Inflammatory macrophage (primary cell): ENCODE measurements around the gene CNTD1.
A peak's percentile ranks its signal among the peaks of the same experiment; 100 is the strongest.
"Not testable (repeated sequence)": the region's sequence is repeated elsewhere in the genome, so short reads cannot be mapped to it uniquely, and the experiment has no call there.

Source experiments
- DNase-seq, 2 donors: peaks; one replicate each; pipeline ENCODE4 v3.0.0-alpha.2; 2020 to 2022

CNTD1 gene

DNA sequence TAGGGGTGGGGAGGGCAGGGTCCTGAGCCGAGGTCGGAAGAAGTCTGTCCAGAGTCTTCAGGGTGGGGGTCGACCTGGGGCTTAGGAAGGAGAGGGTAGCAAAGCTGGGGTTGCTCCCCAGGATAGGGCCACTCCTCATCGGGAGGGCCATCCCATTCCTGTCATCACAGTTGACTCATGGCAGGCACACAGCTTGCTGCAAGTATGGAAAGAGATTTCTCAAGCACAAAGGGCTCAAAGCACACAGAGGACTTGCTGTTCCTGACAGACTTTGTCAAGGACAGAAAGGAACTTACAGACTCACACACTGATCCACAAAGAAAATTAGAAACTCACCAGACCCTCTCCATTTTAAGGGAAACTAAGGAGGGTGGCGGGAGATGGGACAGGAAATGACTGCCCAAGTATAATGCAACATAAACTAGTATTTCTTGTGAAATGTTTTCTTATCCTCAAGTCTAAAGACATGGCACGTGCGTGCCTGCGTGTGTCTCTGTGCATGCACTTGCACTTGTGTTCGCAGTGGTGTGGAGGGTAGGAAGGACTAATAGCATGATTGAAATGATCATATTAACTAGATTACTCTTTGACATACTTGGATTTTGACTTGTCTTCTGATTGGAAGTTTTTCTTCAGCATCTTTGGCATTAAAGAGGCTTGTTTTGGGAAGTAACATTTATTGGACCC, 48.1 kb downstream of the CNTD1 start:
- DNase-seq = peak; percentile 77 to 78

DNA sequence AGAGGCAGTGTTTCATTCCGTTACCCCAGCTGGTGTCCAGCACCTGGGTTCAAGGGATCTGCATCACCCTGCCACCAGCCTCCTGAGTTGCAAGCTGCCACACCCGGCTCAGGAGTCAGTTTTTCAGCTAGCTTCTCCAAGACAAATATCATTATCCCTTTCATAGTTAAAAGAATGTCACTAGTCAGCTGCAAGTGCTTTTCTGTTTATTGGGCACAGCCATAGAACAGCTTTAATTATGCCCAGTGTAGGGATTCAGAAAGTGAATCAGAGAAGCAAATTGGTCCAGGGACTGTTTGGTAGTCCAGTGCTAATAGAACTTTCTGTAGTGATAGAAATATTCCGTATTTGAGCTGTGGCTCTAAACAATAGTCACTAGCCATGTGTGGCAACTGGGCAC, 49.4 kb downstream of the CNTD1 start:
- DNase-seq = no peak

DNA sequence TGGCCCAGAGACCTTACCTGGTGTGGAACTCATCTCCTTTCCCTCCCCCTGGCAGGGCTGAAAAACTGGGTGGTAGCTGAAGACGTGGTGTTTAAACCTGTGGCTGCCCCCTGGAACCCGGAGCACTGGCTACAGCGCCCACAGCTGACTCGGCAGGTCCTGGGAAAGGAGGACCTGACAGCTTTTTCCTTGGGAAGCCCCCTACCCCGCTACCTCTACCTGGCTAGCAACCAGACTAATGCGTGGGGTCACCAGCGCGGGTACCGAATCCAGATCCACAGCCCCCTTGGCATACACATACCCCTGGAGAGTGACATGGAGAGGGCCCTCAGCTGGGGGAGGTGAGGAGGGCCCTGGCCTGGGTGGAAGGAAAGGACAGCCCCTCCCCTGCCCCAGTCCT, 50.4 kb downstream of the CNTD1 start:
- DNase-seq = no peak

DNA sequence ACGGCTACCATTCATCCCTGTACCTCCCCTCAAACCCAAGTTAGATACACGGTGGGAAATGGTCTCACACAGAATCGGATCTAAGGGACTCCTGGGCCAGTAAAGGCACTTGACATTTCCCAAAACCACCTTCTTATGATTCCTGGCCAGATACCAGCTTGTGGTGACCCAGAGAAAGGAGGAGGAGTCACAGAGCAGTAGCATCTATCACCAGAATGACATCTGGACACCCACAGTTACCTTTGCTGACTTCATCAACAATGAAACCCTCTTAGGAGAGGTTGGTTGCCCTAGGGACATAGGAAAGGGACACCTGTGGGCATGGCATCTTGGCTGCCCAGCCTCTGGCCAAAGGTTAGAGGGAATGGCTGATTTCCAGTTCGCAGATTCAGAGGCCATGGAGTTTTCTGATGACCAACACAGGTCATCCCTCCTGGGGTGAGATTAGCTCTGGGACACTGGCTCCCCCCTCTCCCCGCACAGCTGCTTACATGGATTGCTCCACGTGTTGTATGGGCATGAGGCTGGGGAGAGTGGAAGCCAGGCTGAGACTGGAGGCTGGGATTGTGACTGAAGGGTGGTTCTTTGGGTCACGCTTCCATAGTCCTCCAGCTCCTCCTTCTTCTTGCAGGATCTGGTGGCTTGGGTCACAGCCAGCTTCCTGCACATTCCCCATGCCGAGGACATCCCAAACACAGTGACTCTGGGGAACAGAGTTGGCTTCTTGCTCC, 51.0 kb downstream of the CNTD1 start:
- no peak for DNase-seq

DNA sequence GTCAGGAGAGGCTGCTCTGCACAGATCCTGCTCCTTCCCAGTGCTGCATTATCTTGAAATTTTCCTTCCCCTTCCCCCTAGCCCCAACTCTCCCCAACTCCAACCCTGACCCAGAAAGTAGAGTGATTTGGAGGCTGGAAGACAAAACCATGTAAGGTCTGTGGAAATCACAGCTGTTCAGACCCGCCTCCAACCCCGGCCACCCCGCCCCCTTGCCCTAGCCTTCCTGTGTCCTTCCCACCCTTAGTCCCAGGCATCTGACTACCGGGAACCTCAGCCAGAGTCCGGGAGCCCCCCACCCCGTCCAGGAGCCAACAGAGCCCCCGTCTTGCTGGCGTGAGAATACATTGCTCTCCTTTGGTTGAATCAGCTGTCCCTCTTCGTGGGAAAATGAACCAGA, 52.3 kb downstream of the CNTD1 start, which contains the start of gene AOC3:
TSS of gene AOC3 (plus strand) at position 246 of the 400 bp plus-strand sequence. CDS start at position 391, 145 bp downstream.
- DNase-seq = no peak

DNA sequence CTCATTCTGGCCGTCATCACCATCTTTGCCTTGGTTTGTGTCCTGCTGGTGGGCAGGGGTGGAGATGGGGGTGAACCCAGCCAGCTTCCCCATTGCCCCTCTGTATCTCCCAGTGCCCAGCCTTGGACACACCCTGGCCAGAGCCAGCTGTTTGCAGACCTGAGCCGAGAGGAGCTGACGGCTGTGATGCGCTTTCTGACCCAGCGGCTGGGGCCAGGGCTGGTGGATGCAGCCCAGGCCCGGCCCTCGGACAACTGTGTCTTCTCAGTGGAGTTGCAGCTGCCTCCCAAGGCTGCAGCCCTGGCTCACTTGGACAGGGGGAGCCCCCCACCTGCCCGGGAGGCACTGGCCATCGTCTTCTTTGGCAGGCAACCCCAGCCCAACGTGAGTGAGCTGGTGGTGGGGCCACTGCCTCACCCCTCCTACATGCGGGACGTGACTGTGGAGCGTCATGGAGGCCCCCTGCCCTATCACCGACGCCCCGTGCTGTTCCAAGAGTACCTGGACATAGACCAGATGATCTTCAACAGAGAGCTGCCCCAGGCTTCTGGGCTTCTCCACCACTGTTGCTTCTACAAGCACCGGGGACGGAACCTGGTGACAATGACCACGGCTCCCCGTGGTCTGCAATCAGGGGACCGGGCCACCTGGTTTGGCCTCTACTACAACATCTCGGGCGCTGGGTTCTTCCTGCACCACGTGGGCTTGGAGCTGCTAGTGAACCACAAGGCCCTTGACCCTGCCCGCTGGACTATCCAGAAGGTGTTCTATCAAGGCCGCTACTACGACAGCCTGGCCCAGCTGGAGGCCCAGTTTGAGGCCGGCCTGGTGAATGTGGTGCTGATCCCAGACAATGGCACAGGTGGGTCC, 52.9 kb downstream of the CNTD1 start:
- not testable (repeated sequence) for DNase-seq

DNA sequence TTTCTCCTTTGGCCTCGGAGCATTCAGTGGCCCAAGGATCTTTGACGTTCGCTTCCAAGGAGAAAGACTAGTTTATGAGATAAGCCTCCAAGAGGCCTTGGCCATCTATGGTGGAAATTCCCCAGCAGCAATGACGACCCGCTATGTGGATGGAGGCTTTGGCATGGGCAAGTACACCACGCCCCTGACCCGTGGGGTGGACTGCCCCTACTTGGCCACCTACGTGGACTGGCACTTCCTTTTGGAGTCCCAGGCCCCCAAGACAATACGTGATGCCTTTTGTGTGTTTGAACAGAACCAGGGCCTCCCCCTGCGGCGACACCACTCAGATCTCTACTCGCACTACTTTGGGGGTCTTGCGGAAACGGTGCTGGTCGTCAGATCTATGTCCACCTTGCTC, 53.7 kb downstream of the CNTD1 start:
- no peak for DNase-seq

DNA sequence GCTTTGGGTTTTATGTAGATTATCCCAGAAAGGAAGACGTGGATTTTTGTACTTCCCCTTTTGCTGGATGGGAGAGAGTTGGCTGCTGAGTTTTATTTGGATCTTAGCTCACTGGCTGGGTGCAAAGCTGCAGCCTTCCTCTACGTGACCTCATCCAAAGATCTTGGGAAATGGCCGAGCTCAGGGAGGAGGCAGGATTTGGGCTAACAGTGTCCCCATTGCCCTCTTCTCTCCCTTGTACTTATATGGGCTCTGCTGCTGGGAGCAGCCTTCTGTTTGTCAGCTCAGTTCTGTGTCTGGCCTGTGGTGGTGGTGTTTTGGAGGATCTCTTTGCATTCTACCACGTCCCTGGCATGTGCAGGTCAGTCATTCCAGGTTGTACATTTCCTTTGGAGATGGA, 54.3 kb downstream of the CNTD1 start:
- DNase-seq = peak; percentile 51 to 54

DNA sequence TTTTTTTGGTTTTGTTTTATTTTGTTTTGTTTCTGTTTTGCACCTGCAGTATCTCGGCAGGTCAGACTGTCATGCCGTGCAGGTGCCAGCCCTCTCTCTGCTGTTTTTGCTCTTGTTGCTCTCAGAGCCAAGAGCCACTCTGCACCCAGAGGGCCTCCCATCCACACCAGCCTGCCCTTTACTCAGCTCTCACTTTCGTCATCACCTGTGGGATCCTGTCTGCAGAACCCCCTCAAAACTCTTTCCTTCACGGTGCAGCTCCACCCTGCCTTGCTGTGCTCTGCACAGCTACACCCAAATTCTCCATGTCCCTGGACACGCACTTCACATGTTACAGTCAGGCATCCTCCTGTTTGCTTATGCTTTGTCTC, 54.9 kb downstream of the CNTD1 start:
- no peak for DNase-seq

DNA sequence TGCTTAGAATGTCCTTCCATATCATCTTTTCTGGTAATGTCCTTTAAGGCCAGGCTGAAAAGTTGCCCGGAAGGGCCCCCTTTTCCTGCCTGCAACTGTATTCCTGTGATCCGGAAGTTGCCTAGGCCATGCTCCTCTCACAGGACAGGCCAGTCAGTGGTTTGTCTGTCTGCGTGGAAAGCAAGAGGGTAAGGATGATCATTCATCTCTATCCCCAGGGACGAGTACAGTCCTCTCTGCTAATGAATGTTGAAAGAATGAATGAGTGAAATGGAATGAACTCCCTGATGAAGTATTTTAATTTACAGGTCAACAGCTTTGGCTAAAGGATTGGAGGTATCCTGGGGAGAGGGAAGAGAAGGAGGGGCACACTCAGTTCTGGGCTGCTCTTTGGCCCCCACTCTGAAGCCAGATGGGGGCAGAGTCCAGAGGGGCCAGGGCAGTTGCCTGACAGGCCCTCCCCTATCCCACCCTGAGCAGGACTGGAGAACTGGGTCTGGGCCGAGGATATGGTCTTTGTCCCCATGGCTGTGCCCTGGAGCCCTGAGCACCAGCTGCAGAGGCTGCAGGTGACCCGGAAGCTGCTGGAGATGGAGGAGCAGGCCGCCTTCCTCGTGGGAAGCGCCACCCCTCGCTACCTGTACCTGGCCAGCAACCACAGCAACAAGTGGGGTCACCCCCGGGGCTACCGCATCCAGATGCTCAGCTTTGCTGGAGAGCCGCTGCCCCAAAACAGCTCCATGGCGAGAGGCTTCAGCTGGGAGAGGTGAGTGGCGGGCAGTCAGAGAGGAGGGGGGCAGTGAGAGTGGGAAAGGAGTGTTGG, 55.5 kb downstream of the CNTD1 start:
- no peak for DNase-seq

DNA sequence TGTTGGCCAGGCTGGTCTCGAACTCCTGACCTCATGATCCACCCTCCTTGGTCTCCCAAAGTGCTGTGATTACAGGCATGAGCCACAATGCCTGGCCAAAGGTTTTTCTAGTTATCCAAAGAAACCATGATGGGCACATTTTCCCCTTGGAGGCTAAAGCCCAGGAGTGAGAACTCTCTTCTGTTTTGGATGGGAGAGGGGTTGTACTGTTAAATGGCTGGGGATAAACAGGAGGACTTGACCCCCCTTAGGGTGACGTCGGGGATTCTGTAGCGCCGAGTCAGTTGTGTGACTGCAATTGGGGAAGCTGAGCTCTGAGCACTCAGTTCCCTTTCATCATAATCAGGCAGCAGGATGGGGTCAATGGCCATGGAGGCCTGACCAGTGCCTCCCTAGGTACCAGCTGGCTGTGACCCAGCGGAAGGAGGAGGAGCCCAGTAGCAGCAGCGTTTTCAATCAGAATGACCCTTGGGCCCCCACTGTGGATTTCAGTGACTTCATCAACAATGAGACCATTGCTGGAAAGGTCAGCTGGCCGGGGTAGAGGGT, 56.5 kb downstream of the CNTD1 start:
- peak; percentile 54 to 64 for DNase-seq

DNA sequence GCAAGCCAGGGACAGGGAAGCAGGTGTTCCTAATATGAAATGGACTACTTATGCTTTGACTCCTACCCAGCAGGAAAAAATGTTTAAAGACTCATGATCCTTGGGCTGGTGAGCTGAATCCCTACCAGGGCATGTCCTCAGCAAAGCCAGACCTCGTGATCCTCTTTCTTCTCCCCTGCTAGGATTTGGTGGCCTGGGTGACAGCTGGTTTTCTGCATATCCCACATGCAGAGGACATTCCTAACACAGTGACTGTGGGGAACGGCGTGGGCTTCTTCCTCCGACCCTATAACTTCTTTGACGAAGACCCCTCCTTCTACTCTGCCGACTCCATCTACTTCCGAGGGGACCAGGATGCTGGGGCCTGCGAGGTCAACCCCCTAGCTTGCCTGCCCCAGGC, 57.4 kb downstream of the CNTD1 start:
- not testable (repeated sequence) for DNase-seq

DNA sequence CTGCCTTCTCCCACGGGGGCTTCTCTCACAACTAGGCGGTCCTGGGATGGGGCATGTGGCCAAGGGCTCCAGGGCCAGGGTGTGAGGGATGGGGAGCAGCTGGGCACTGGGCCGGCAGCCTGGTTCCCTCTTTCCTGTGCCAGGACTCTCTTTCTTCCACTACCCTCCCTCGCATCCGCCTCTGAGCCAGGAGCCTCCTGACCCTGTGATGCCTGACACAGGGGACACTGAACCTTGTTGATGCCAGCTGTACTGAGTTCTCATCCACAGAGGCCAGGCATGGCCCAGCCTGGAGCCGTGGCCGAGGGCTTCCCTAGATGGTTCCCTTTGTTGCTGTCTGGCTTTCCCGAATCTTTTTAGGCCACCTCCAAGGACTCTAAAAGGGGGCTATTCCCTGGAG, 57.9 kb downstream of the CNTD1 start:
- not testable (repeated sequence) for DNase-seq

DNA sequence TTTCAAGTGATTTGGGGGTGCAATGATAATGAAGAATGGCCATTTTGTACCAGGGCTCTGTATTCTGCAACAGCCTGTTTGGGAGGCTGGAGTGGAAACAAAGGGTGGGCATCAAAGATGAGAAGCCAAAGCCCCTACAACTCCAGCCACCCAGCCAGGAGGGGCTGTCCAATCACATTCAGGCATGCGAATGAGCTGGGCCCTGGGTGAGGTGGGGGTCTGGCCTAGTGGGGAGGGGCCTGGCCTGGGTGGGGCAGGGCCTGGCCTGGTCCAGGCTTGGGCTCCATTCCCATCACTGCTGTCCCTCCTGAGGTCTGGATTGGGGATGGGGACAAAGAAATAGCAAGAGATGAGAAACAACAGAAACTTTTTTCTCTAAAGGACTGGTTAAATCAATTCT, 58.7 kb downstream of the CNTD1 start:
- DNase-seq = no peak
